ENCODE measurements around the gene CCDC136.

Gene CCDC136

DNA sequence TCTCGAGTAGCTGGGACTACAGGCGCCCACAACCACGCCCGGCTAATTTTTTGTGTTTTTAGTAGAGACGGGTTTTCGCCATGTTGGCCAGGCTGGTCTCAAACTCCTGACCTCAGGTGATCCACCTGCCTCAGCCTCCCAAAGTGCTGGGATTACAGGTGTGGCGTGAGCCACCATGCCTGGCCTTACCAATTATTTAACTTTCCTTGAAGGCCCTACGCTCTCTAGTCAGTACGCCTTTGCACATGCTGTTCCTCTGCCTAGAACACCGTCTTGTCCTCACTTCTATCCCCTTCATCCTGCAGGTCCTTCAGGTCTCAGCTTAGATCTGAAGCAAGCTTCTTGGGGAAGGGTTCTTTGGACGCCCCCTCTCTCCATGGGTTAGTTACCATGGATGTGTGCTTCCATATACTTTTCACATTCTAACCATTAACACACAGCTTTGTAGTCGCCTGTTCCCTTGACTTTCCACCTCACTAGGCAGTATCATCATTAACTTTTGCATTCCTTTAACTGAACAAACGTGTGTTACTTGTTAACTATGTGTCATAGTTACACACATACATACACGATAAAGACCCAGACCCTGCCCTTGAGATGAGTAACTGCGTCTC, 70.3 kb downstream of the CCDC136 start:
- DNase-seq: no peak

DNA sequence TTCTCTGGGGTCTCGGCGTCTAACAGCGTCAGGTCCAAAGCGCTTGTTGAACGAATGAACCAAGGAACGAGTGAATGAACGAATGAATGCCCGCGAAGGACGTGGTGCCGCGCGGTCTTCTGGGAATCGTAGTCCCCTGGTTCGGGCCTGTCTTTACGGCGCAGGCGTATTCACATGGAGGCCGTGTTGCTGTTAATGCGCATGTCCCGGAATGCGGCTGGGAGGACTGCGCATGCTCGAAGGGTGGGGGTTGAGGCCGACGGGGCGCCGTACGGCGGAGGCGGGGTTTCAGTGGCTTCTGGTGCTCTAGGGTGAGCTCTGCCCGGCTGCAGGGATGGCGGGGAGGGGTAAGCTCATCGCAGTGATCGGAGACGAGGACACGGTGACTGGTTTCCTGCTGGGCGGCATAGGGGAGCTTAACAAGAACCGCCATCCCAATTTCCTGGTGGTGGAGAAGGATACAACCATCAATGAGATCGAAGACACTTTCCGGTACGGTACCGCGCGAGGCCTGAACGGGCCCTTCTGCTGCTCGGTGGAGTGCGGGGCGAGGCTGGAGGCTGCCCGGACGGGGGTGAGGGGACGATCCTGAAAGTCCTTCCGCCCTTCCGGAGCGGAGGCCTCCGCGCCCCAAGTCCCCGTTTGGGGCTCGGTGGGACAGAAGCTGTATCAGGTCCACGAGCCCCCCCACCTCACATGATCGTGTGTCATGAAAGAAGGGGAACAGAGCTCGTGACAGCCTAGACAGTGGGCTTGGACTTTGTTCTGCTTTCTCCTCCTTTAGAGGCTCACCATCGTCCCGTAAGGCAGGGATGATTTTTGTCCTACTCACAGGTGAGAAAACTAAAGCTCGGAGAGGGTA, 71.0 kb downstream of the CCDC136 start, which contains the start of gene ATP6V1F:
Gene ATP6V1F (plus strand): TSS at position 286 of the 862 bp plus-strand sequence. CDS start 49 bp downstream, at position 335.
- DNase-seq: peak; percentile 80 to 99 (median 94)

DNA sequence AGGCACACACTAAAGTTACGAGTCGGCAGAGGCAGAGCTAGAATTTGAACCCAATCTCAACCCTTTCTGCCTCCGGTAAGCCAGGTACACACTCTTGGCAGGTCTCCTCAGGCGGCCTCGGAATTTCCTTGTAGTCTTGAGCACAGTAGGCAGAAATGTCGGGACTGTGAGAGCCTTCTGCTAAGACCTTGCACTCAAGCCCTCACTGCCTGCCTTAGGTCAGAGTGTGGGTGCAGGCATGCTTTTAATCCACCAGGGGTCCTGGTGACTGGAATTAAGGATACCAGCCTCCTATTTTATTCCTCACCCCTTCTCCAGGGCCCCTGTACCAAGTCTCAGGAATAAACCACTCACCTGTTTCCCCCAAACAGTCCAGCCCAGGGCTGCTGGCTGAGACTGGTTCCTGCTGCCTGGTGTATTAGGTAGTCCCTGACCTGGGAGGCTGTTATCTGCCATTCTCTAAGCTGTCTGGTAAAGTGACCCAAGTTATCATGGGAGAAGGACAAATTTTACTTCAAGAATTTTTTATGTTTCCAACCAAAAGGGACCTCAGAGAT, 71.7 kb downstream of the CCDC136 start:
- DNase-seq: peak in 4 of 56 donors; percentile 30 to 54 (median 42)

DNA sequence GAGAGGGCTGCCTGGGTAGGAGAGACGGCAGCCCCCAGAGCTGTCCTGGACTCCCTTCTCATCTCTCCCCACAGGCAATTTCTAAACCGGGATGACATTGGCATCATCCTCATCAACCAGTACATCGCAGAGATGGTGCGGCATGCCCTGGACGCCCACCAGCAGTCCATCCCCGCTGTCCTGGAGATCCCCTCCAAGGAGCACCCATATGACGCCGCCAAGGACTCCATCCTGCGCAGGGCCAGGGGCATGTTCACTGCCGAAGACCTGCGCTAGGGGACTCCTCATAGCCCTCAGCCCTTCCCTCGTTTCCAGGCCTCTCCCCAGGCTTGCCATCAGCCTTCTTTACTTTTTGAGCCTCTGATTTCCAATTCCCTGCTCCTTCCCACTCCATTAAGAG, 73.5 kb downstream of the CCDC136 start:
- no peak for DNase-seq

DNA sequence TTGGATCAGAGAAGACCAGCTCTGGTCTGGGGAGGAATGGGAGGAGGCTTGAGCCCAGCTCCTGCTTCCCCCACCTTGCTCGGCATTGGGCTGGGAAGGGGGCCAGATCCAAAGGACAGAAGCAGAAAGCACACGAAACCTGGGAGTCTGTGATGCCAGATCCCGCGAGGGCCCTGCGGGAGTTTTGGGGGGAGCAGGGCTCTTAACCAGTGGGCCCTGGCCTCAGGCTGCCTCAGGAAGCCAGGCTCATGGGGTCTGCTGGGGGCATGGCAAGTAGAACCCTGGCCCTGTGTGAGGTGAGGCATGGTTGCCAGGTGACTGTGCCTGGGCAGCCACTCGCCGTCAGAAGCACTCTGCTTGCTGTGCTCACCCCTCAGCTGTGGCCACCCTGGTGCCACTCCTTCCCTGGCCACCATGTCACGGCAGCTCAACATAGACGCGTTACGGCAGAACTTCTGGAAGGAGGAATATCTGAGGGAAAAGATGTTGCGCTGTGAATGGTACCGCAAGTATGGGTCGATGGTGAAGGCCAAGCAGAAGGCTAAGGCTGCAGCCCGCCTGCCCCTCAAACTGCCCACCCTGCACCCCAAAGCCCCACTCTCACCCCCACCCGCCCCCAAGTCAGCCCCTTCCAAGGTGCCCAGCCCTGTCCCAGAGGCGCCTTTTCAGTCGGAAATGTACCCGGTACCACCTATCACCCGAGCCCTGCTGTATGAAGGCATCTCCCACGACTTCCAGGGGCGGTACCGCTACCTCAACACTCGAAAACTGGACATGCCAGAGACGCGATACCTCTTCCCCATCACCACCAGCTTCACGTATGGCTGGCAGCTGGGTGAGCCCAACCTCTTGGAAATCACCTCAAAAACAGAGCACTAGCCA, 74.5 kb downstream of the CCDC136 start:
- DNase-seq: no peak

DNA sequence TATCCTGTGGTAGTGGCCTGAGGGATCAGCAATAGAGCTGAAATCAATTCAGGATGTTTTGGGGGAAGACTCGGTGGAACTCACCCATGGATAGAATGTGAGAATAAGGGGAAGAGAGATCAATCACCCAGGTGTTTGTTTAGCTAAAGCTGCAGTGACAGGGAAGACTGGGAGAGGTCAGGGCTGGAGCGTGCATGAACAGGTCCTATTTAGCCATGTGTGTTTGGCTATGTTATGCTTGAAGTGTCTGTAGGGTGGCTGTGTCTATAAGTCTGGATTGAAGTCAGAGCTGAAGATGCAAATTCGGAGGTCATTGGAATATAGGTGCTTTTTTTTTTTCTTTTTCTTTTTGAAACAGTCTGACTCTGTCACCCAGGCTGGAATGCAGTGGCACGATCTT, 75.5 kb downstream of the CCDC136 start:
- no peak for DNase-seq

DNA sequence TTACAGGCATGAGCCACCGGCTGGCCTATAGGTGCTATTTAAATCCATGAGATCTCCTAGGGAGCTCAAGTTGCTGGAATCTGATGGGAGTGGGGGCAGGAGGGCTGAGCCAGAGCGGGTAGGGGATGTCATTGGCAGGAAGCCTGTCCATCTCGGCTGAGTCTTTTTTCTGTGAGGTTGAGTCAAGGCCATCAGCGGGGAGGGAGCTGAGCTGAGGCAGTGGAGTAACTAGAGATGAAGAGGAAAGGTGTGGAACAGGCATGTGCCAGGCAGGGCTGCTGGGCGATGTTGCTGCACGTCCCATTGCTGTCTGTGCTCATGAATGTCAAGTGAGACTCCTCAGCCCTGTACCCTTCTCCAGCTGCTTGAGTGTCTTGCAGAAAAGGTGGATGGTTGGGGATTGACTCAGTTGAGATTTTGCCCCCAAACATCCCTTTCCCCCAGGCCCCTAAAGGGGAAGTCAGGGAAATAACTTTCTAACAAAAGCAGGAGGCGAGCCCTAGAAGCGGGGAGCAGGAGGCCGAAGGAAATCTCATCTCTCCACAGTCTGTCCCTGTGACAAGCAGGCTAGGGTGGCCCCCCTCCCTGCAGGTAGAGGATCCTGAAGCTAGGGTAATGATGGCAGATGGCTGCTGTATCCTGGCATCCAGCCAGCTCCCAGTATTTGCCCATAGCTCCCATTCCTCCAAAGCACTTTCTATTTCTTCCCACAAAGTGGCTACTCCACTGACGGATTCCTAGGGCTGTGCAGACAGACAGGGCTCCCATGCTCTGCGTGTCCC, 76.3 kb downstream of the CCDC136 start:
- DNase-seq: peak in 4 of 56 donors; percentile 6 to 29 (median 10)

DNA sequence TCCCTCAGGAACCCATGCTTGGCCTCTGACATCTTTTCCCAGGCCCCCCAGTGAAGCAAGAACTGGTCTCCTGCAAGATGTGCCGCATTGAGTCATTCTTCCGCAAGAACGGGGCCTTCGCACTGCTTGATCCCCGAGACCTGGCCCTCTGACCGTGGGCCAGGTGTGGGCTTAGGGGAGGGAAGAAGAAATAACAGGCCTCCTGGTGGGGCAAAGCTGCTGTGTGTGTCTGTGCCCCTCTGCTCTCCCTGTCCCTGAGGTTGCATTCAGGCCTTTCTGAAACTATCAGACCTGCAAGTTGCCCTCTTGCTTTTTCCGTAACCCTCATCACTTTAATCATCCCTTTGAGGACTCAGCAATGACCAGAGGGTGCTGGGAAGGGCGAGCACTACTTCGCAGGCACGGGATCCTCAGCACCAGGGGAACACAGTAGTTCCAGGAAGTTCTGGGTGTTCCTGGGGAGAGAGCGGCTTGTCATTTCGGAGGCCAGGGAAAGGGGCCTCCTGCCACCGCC, 76.9 kb downstream of the CCDC136 start:
- no peak for DNase-seq

DNA sequence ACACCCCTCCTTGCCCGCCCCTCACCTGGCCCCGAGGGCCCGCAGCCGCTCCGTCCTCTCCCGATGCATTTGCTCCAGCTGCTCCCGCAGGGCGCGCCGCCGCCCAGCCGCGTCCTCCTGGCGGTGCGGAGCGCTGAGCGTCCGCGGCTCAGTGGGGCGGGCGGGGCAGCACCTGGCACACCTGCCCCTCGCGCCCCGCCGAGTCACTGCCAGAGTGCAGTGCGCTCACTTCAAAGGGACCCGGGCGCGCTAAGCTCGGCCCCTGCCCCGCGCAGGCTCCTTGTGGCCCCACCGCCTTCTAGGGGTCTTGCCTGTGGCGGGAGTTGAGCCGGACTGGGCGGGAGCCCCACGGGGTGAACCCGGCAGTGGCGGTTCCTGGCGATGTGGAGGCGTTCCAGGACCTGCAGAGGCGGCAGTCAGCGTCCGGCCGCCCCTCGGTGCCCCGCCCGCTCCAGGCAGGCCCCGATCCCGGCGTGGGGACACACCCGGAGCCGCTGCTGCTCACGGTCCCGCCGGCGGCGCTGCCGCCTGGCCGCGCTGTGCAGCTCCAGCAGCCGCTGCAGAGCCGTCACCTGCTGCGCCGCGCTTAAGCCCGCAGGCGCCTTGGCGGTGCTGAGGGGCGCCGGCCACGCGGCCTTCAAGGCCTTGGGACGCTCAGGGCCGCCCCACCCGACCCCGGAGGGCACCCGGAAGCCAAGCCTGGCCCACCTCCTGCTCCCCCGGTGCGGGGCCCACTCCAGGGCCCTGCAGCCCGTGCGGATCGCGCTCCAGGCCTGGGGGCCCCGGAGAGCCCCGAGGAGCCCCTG, 77.6 kb downstream of the CCDC136 start:
- DNase-seq: peak in 32 of 56 donors; percentile 6 to 55 (median 26)

DNA sequence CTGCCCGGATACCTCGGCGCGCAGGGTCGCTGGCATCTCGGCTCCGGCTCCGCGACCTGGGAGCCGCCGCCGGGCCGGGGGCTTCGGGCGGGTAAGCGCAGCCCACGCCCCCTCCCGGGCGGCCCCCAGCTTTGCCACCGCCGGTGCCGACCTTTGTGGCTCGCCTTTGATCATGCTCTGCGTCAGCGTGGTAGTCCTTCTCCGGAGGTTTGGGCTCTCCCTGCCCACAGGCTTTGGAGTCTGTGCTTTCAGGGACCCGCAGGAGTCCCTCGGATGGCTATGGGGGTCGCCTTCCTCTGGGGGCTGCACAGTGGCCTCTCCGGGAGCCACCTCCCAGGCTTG, 78.1 kb downstream of the CCDC136 start:
- DNase-seq: peak in 1 of 56 donors; percentile 14

DNA sequence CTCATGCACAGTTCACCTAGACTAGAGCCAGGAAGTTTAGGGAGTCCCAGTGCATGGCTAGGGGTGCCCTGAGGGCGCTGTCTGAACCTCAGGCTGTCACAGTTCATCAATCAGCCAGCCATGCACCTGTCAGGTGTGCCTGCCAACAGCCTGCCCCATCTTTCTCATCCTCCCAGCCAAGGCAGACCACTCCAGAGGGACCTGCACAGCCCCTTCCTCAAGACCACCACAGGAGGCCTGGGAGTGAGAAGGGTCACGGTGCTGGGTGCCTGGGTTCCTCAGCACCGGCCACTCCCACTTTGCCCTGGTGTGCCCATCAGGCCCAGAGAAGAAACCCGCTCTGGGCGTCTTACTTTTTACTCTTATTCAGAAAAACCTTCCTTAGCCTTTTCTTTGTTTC, 79.3 kb downstream of the CCDC136 start:
- no peak for DNase-seq
